Measurements from ENCODE around the gene RBP2.

- no peak for TF ChIP-seq POLR2A (IDR thresholded peaks at IDR 0.05; ENCODE audit: low read length)
- no peak for TF ChIP-seq GATA1 (IDR thresholded peaks at IDR 0.05; ENCODE audit: low read depth, low read length)
These were observed 53.1 kb downstream of the RBP2 start for GRCh38 chr3:139423232-139423631.

Measured in erythroblast (primary cell).